Measurements from ENCODE around the gene BCL2L13. TPM values are rescaled to one million over a fixed set of nuclear protein-coding genes. Genes with fewer than 3 reads are reported as not detected.
"Not testable (repeated sequence)": the region's sequence is repeated elsewhere in the genome, so short reads cannot be mapped to it uniquely, and the experiment has no call there.

Gene BCL2L13
- total and polyA plus RNA-seq, 4 experiments from 2014 or later = 28.3 to 39.2 (median 32.8) TPM

DNA sequence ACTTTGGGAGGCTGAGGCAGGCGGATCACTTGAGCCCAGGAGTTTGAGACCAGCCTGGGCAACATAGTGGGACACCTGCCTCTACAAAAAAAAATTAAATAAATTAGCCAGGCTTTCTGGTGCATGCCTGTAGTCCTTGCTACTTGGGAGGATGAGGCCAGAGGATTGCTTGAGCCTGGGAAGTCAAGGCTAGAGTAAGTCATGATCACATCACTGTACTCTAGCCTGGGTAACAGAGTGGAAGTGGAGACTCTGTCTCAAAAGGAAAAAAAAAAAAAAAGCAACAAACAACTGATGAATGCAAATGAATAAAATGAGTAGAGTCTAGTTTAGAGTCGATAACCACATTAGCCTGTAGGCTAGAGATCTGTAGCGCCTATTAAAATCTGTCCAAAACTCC, 3.9 kb upstream of the BCL2L13 start:
- DNase-seq = no peak
- peaks cover 0 to under 1% (median 0%) of the 10 kb centered on the region in 8 donors for H3K9me3 Mint-ChIP-seq
- Histone ChIP-seq H3K4me3 (ENCODE audit: low read length in 2 of 2) (no peak overlapping the region), H3K27me3 (ENCODE audit: insufficient read depth, low read length) (no peaks in the 10 kb centered on the region), H3K4me1 (ENCODE audit: insufficient read depth, low read length) (peaks cover 16% of the 10 kb centered on the region), H3K36me3 (ENCODE audit: insufficient read depth, low read length) (no peaks in the 10 kb centered on the region), H3K27ac (ENCODE audit: low read depth, low read length) (no peak overlapping the region), H3K9me3 (ENCODE audit: control insufficient read depth in 1 of 2, low read length in 2 of 2) (no peaks in the 10 kb centered on the region)
- intact Hi-C loops (cut with micrococcal nuclease) = loop anchor here (5.0 kb wide), 1 partner anchor 143 kb away; no protein-coding TSS in a partner anchor
- H3K27ac Mint-ChIP-seq = no peak overlapping the region
- ChIA-PET CTCF (ENCODE audit: partially characterized antibody) (no interaction called here), POLR2A (ENCODE audit: partially characterized antibody) (no interaction called here)
- peaks cover 13 to 23% (median 17%) of the 10 kb centered on the region in 4 donors for H3K4me1 Mint-ChIP-seq
- no peaks in the 10 kb centered on the region for H3K27me3 Mint-ChIP-seq
- peaks cover 0 to 12% of the 10 kb centered on the region in 2 donors for H3K36me3 Mint-ChIP-seq
- H3K4me3 Mint-ChIP-seq = peak overlapping the region in 1 of 8 donors; percentile 21

DNA sequence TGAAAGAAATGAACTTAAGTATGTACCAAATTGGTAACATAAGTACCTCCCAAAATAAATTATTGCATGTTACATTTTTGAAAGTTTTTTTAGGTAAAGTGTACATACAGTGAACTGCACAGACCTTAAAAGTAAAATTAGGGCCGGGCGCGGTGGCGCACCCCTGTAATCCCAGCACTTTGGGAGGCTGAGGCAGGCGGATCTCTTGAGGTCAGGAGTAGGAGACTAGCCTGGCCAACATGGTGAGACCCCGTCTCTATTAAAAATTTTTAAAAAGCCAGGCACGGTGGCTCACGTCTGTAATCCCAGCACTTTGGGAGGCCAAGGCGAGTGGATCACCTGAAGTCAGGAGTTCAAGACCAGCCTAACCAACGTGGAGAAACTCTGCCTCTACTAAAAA, 1.7 kb upstream of the BCL2L13 start:
- POLR2A ChIA-PET (ENCODE audit: partially characterized antibody); H3K27ac ChIP-seq (ENCODE audit: low read depth, low read length); H3K27ac Mint-ChIP-seq; H3K36me3 ChIP-seq (ENCODE audit: insufficient read depth, low read length); DNase-seq; H3K4me3 ChIP-seq (ENCODE audit: low read length in 2 of 2); H3K27me3 Mint-ChIP-seq; H3K27me3 ChIP-seq (ENCODE audit: insufficient read depth, low read length); H3K9me3 Mint-ChIP-seq; H3K9me3 ChIP-seq (ENCODE audit: control insufficient read depth in 1 of 2, low read length in 2 of 2): not testable (repeated sequence)
- CTCF ChIA-PET (ENCODE audit: partially characterized antibody) = interaction anchor here (0.6 kb wide), 1 partner anchor 12 kb away, joined by 3 read pairs; no protein-coding TSS in a partner anchor
- Mint-ChIP-seq H3K36me3 (peaks cover 0 to 18% of the 10 kb centered on the region in 2 donors), H3K4me1 (peaks cover 14 to 36% (median 22%) of the 10 kb centered on the region in 4 donors), H3K4me3 (peak overlapping the region in 1 of 8 donors; percentile 36)
- intact Hi-C loops (cut with micrococcal nuclease) = loop anchor here (5.0 kb wide), 1 partner anchor 140 kb away; no protein-coding TSS in a partner anchor
- H3K4me1 ChIP-seq (ENCODE audit: insufficient read depth, low read length) = peaks cover 23% of the 10 kb centered on the region

DNA sequence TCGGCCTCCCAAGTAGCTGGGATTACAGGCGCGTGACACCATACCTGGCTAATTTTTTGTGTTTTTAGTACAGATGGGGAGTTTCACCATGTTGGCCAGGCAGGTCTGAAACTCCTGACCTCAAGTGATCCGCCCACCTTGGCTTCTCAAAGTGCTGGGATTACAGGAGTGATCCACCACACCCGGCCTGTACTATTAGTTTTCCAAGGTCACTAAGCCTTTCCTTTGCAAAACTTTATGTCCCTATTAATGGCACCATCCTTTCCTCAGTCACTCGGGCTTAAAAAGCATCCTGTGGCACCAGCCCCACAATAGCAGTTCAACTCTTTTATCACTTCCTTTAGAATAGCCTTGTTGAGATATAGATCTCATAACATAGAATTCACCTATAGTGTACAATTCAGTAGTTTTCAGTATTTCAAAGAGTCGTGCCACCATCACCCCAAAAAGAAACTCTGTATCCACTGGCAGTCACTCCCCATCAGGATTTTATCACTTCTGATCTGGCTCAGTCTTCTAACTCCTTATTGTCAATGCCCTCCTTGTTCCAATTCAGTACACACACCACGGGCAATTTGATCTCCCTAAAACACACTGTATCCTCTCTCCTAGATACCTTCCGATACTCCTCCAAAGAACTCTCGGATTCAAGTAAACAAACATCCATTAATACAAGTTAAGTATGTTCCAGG, 921 bp upstream of the BCL2L13 start:
- CTCF ChIA-PET (ENCODE audit: partially characterized antibody) = no interaction called here
- DNase-seq = no peak

DNA sequence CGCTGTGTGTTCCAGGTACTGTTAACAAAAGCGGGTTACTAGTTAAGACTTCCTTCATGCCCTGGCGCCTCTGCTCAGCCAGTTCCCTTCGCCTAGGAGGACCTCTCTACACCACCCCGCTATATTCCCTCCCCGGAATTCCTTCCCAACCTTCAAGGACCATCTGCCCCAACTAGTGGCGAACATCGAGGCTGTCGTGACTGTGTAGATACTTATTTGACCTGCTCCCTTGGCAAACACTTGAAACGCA, 450 bp upstream of the BCL2L13 start:
- no peaks in the 10 kb centered on the region for H3K27me3 Mint-ChIP-seq

More for the DNA sequence above, 921 bp upstream of the BCL2L13 start:
- peak overlapping the region; percentile 89 to 93 (median 92) for H3K4me3 Mint-ChIP-seq
- no peaks in the 10 kb centered on the region for H3K27me3 ChIP-seq (ENCODE audit: insufficient read depth, low read length)
- POLR2A ChIA-PET (ENCODE audit: partially characterized antibody) = interaction anchor here (1.4 kb wide), 1 partner anchor 10 kb away, joined by 6 read pairs; no protein-coding TSS in a partner anchor
- H3K4me1 Mint-ChIP-seq = peaks cover 14 to 40% (median 22%) of the 10 kb centered on the region in 4 donors
- peak overlapping the region; percentile 98 for H3K27ac ChIP-seq (ENCODE audit: low read depth, low read length)
- H3K9me3 Mint-ChIP-seq = no peaks in the 10 kb centered on the region
- H3K27me3 Mint-ChIP-seq = no peaks in the 10 kb centered on the region
- intact Hi-C loops (cut with micrococcal nuclease) = loop anchor here (1.0 to 5.0 kb wide), 4 partner anchors 9 to 553 kb away; partner anchors contain the start of genes ATP6V1E1, IL17RA and PEX26
- H3K4me3 ChIP-seq (ENCODE audit: low read length in 2 of 2) = peak overlapping the region; percentile 71 to 87
- no peaks in the 10 kb centered on the region for H3K36me3 ChIP-seq (ENCODE audit: insufficient read depth, low read length)
- H3K27ac Mint-ChIP-seq = peak overlapping the region; percentile 94 to 99 (median 98)
- peaks cover 23% of the 10 kb centered on the region for H3K4me1 ChIP-seq (ENCODE audit: insufficient read depth, low read length)
- H3K9me3 ChIP-seq (ENCODE audit: control insufficient read depth in 1 of 2, low read length in 2 of 2) = no peaks in the 10 kb centered on the region
- H3K36me3 Mint-ChIP-seq = peaks cover 0 to 18% of the 10 kb centered on the region in 2 donors

DNA sequence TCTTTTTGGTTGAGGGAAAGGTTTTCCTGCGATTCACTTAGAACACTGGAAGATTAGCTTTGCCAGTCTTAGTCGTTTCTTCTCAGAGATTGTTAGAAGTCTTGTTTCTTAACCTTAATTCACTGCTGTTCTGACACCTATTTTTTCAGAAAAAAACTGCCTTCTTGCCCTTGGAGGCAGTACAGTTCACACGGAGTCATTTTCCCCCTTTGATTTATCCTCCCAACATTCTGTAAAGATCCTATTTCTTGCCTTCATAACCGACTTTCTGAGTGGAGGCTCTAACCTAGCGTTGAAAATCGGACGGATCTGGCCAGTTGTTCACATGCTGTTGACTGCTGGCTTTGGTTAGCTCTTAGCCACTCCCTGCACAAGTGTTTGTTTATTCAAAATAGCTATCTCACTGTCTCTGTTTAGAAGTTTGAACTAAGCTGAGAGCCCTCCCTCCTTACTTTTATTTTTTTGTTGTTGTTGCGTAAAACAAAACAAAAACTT, 737 bp downstream of the BCL2L13 start:
- H3K9me3 Mint-ChIP-seq = no peaks in the 10 kb centered on the region
- DNase-seq = peak in 4 of 5 donors; percentile 28 to 44 (median 30)
- peak overlapping the region; percentile 89 to 93 (median 92) for H3K4me3 Mint-ChIP-seq
- CTCF ChIA-PET (ENCODE audit: partially characterized antibody) = interaction anchor here (0.5 to 1.2 kb wide), 2 partner anchors 32 to 468 kb away, joined by 3 to 4 read pairs; no protein-coding TSS in a partner anchor
- intact Hi-C loops (cut with micrococcal nuclease) = loop anchor here (2.0 to 5.0 kb wide), 2 partner anchors 138 to 438 kb away; partner anchors contain the start of gene PEX26
- H3K4me3 ChIP-seq (ENCODE audit: low read length in 2 of 2) = peak overlapping the region; percentile 71 to 87
- no peaks in the 10 kb centered on the region for H3K27me3 ChIP-seq (ENCODE audit: insufficient read depth, low read length)
- H3K36me3 Mint-ChIP-seq = peaks cover 4 to 22% of the 10 kb centered on the region in 2 donors
- no peaks in the 10 kb centered on the region for H3K27me3 Mint-ChIP-seq
- H3K36me3 ChIP-seq (ENCODE audit: insufficient read depth, low read length) = no peaks in the 10 kb centered on the region
- peak overlapping the region; percentile 98 for H3K27ac ChIP-seq (ENCODE audit: low read depth, low read length)
- peak overlapping the region; percentile 94 to 99 (median 98) for H3K27ac Mint-ChIP-seq
- POLR2A ChIA-PET (ENCODE audit: partially characterized antibody) = interaction anchor here (0.7 to 1.7 kb wide), 8 partner anchors 9 to 438 kb away, joined by 3 to 13 read pairs (median 5); partner anchors contain the start of genes ADA2, ATP6V1E1 and PEX26
- H3K9me3 ChIP-seq (ENCODE audit: control insufficient read depth in 1 of 2, low read length in 2 of 2) = no peaks in the 10 kb centered on the region
- H3K4me1 ChIP-seq (ENCODE audit: insufficient read depth, low read length) = peaks cover 23% of the 10 kb centered on the region
- peaks cover 17 to 45% (median 23%) of the 10 kb centered on the region in 4 donors for H3K4me1 Mint-ChIP-seq

More for the DNA sequence above, 450 bp upstream of the BCL2L13 start:
- Histone ChIP-seq H3K4me3 (ENCODE audit: low read length in 2 of 2) (peak overlapping the region; percentile 71 to 87), H3K36me3 (ENCODE audit: insufficient read depth, low read length) (no peaks in the 10 kb centered on the region), H3K27me3 (ENCODE audit: insufficient read depth, low read length) (no peaks in the 10 kb centered on the region), H3K9me3 (ENCODE audit: control insufficient read depth in 1 of 2, low read length in 2 of 2) (no peaks in the 10 kb centered on the region), H3K27ac (ENCODE audit: low read depth, low read length) (peak overlapping the region; percentile 98), H3K4me1 (ENCODE audit: insufficient read depth, low read length) (peaks cover 23% of the 10 kb centered on the region)
- ChIA-PET CTCF (ENCODE audit: partially characterized antibody) (no interaction called here), POLR2A (ENCODE audit: partially characterized antibody) (interaction anchor here (1.4 to 1.7 kb wide), 3 partner anchors 9 to 17 kb away, joined by 5 to 13 read pairs (median 6); partner anchors contain the start of gene ATP6V1E1)
- Mint-ChIP-seq H3K36me3 (peaks cover 4 to 22% of the 10 kb centered on the region in 2 donors), H3K9me3 (no peaks in the 10 kb centered on the region), H3K4me3 (peak overlapping the region; percentile 89 to 93 (median 92)), H3K27ac (peak overlapping the region; percentile 94 to 99 (median 98)), H3K4me1 (peaks cover 17 to 45% (median 23%) of the 10 kb centered on the region in 4 donors)
- DNase-seq = no peak
- intact Hi-C loops (cut with micrococcal nuclease) = loop anchor here (1.0 to 5.0 kb wide), 4 partner anchors 10 to 554 kb away; partner anchors contain the start of genes ATP6V1E1, IL17RA and PEX26

DNA sequence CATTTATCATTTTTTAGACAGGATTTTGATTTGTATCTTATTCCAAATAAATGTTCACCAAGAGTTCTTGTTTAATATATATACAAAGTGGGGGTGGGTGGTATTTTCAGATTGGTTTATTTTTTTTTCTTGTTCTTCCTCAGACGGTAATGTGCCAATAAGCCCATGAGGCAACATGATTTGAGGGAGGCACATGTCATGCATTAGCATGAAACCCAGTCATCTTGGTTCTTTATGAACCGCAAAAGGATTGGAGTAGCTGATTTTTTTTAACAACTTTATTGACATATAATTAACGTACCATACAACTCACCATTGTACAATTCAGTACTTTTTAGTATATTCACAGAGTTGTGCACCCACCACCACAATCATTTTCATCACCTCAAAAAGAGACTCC, 2.7 kb downstream of the BCL2L13 start:
- H3K27me3 Mint-ChIP-seq = no peaks in the 10 kb centered on the region
- Histone ChIP-seq H3K27me3 (ENCODE audit: insufficient read depth, low read length) (no peaks in the 10 kb centered on the region), H3K4me3 (ENCODE audit: low read length in 2 of 2) (no peak overlapping the region), H3K9me3 (ENCODE audit: control insufficient read depth in 1 of 2, low read length in 2 of 2) (no peaks in the 10 kb centered on the region), H3K36me3 (ENCODE audit: insufficient read depth, low read length) (no peaks in the 10 kb centered on the region), H3K4me1 (ENCODE audit: insufficient read depth, low read length) (peaks cover 23% of the 10 kb centered on the region), H3K27ac (ENCODE audit: low read depth, low read length) (no peak overlapping the region)
- H3K4me3 Mint-ChIP-seq = peak overlapping the region in 2 of 8 donors; percentile 10 to 13
- intact Hi-C loops (cut with micrococcal nuclease) = no loop called here
- DNase-seq = no peak
- CTCF ChIA-PET (ENCODE audit: partially characterized antibody) = no interaction called here
- peaks cover 4 to 22% of the 10 kb centered on the region in 2 donors for H3K36me3 Mint-ChIP-seq
- H3K4me1 Mint-ChIP-seq = peaks cover 18 to 45% (median 26%) of the 10 kb centered on the region in 4 donors
- no peaks in the 10 kb centered on the region for H3K9me3 Mint-ChIP-seq
- H3K27ac Mint-ChIP-seq = peak overlapping the region in 3 of 7 donors; percentile 14 to 85 (median 78)
- POLR2A ChIA-PET (ENCODE audit: partially characterized antibody) = no interaction called here

DNA sequence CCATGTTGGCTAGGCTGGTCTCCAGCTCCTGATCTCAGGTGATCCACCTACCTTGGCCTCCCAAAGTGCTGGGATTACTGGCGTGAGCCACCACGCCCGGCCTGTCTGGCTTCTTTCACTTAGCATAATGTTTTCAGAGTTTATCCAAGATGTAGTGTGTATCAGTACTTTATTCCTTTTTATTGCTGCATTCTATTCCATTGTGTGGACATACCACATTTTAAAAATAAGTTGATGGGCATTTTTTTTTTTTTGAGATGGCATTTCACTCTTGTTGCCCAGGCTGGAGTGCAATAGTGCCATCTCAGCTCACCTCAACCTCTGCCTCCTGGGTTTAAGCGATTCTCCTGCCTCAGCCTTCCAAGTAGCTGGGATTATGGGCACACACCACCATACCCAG, 3.8 kb downstream of the BCL2L13 start:
- peaks cover 23% of the 10 kb centered on the region for H3K4me1 ChIP-seq (ENCODE audit: insufficient read depth, low read length)
- POLR2A ChIA-PET (ENCODE audit: partially characterized antibody); H3K36me3 ChIP-seq (ENCODE audit: insufficient read depth, low read length); H3K4me3 ChIP-seq (ENCODE audit: low read length in 2 of 2); intact Hi-C loops (cut with micrococcal nuclease); H3K27me3 Mint-ChIP-seq; H3K27me3 ChIP-seq (ENCODE audit: insufficient read depth, low read length); H3K27ac ChIP-seq (ENCODE audit: low read depth, low read length); H3K9me3 ChIP-seq (ENCODE audit: control insufficient read depth in 1 of 2, low read length in 2 of 2); DNase-seq; H3K9me3 Mint-ChIP-seq: not testable (repeated sequence)
- peaks cover 20 to 48% (median 27%) of the 10 kb centered on the region in 4 donors for H3K4me1 Mint-ChIP-seq
- peak overlapping the region in 2 of 7 donors; percentile 10 to 92 for H3K27ac Mint-ChIP-seq
- CTCF ChIA-PET (ENCODE audit: partially characterized antibody) = interaction anchor here (0.9 kb wide), 1 partner anchor 434 kb away, joined by 3 read pairs; no protein-coding TSS in a partner anchor
- H3K4me3 Mint-ChIP-seq = peak overlapping the region in 1 of 8 donors; percentile 25
- H3K36me3 Mint-ChIP-seq = peaks cover 4 to 22% of the 10 kb centered on the region in 2 donors
